ENCODE measurements around the gene HS3ST3A1. TPM values are rescaled to one million over a fixed set of nuclear protein-coding genes. Genes with fewer than 3 reads are reported as not detected.

The HS3ST3A1 gene
- total and polyA plus RNA-seq, 9 donors: 2.2 to 41.4 (median 10.7) TPM

- no peak overlapping the region for H3K27ac ChIP-seq
- DNase-seq: no peak
- TF ChIP-seq CTCF (IDR thresholded peaks at IDR 0.05): no peak
- TF ChIP-seq EP300 (IDR thresholded peaks at IDR 0.05): no peak
- no peak for TF ChIP-seq POLR2A (IDR thresholded peaks at IDR 0.05)
- no peaks in the 10 kb centered on the region for H3K9me3 ChIP-seq
- no peaks in the 10 kb centered on the region for H3K36me3 ChIP-seq
- no peak overlapping the region for H3K4me3 ChIP-seq
- no peaks in the 10 kb centered on the region for H3K4me1 ChIP-seq (ENCODE audit: insufficient read depth)
- intact Hi-C loops (cut with DNase I): no loop called here
- WGBS, 3 donors: 45 to 74% (median 63%) methylated on average over 2 of the region's 2 CpGs
- no peaks in the 10 kb centered on the region for H3K27me3 ChIP-seq
These were observed 61.2 kb downstream of the HS3ST3A1 start for GRCh38 chr17:13540546-13540945.

GRCh38 chr17:13539421-13539820 is 62.3 kb downstream of the HS3ST3A1 start:
- Histone ChIP-seq H3K4me3 (no peak overlapping the region), H3K36me3 (no peaks in the 10 kb centered on the region), H3K27ac (no peak overlapping the region), H3K27me3 (no peaks in the 10 kb centered on the region), H3K9me3 (no peaks in the 10 kb centered on the region), H3K4me1 (ENCODE audit: insufficient read depth) (no peaks in the 10 kb centered on the region)
- intact Hi-C loops (cut with DNase I): no loop called here
- 93 to 95% (median 95%) methylated on average over 5 of the region's 5 CpGs for WGBS, 3 donors
- DNase-seq: no peak
- TF ChIP-seq CTCF (IDR thresholded peaks at IDR 0.05): no peak
- TF ChIP-seq POLR2A (IDR thresholded peaks at IDR 0.05): no peak
- no peak for TF ChIP-seq EP300 (IDR thresholded peaks at IDR 0.05)

- no peak overlapping the region for H3K4me3 ChIP-seq
- 80 to 98% (median 85%) methylated on average over 4 of the region's 4 CpGs for WGBS, 3 donors
- H3K27me3 ChIP-seq: no peaks in the 10 kb centered on the region
- no peak for TF ChIP-seq EP300 (IDR thresholded peaks at IDR 0.05)
- no peak for TF ChIP-seq CTCF (IDR thresholded peaks at IDR 0.05)
- TF ChIP-seq POLR2A (IDR thresholded peaks at IDR 0.05): no peak
- DNase-seq: no peak
- no peaks in the 10 kb centered on the region for H3K9me3 ChIP-seq
- H3K27ac ChIP-seq: no peak overlapping the region
- H3K36me3 ChIP-seq: no peaks in the 10 kb centered on the region
- intact Hi-C loops (cut with DNase I): no loop called here
- no peaks in the 10 kb centered on the region for H3K4me1 ChIP-seq (ENCODE audit: insufficient read depth)
These were observed 62.8 kb downstream of the HS3ST3A1 start for GRCh38 chr17:13538841-13539411.

GRCh38 chr17:13537871-13538643 is 63.7 kb downstream of the HS3ST3A1 start:
- Histone ChIP-seq H3K4me3 (no peak overlapping the region), H3K9me3 (no peaks in the 10 kb centered on the region), H3K27me3 (no peaks in the 10 kb centered on the region), H3K36me3 (no peaks in the 10 kb centered on the region), H3K4me1 (ENCODE audit: insufficient read depth) (no peaks in the 10 kb centered on the region), H3K27ac (no peak overlapping the region)
- WGBS, 3 donors: 88 to 91% (median 90%) methylated on average over 6 of the region's 6 CpGs
- no peak for TF ChIP-seq CTCF (IDR thresholded peaks at IDR 0.05)
- no peak for TF ChIP-seq POLR2A (IDR thresholded peaks at IDR 0.05)
- no peak for TF ChIP-seq EP300 (IDR thresholded peaks at IDR 0.05)
- no peak for DNase-seq
- intact Hi-C loops (cut with DNase I): no loop called here
